BLaER1 treated with 17β-estradiol and CSF1 and Interleukin-3, amounts not matched to agents 10 nM and 100 nM (cell line): Measurements from ENCODE around the gene CACNA2D3.
"Not testable (repeated sequence)": the region's sequence is repeated elsewhere in the genome, so short reads cannot be mapped to it uniquely, and the experiment has no call there.

Experiments
- H3K27ac ChIP-seq, 11 experiments: shearing (Covaris generic); formaldehyde crosslinking; 2 replicates each; pipeline ENCODE4 v1.8.1; 2022
- H3K27me3 ChIP-seq, 11 experiments: shearing (Covaris generic); formaldehyde crosslinking; 2 replicates each; pipeline ENCODE4 v1.8.1; 2022
- H3K36me3 ChIP-seq, 11 experiments: shearing (Covaris generic); formaldehyde crosslinking; 2 replicates each; pipeline ENCODE4 v1.8.1; 2022
- H3K4me1 ChIP-seq, 10 experiments: shearing (Covaris generic); formaldehyde crosslinking; 2 replicates each; pipeline ENCODE4 v1.8.1; 2022
- H3K4me2 ChIP-seq, 11 experiments: shearing (Covaris generic); formaldehyde crosslinking; 2 replicates each; pipeline ENCODE4 v1.8.1; 2022
- H3K4me3 ChIP-seq, 10 experiments: shearing (Covaris generic); formaldehyde crosslinking; 2 replicates each; pipeline ENCODE4 v1.8.1; 2022
- H3K9ac ChIP-seq, 11 experiments: shearing (Covaris generic); formaldehyde crosslinking; 2 replicates each; pipeline ENCODE4 v1.8.1; 2022
- H3K9me3 ChIP-seq, 11 experiments: shearing (Covaris generic); formaldehyde crosslinking; replicated peaks in 1 of 11; 2 replicates each; pipeline ENCODE4 v1.8.1; 2022
- H4K20me1 ChIP-seq, 11 experiments: shearing (Covaris generic); formaldehyde crosslinking; 2 replicates each; pipeline ENCODE4 v1.8.1; 2022
- Cebpa-rat ChIP-seq, 11 experiments: shearing (Covaris generic); IDR thresholded peaks; 2 replicates each; pipeline ENCODE4 v1.8.1; 2022

CACNA2D3 gene

GRCh38 chr3:54964081-54964480 lies 841.7 kb downstream of the CACNA2D3 start:
- H3K27me3 ChIP-seq, result peaks cover 0 to 16% (median 0%) of the 10 kb centered on the region in 11 experiments; a peak in 1 of 22 replicates
- H4K20me1 ChIP-seq, result no peaks in the 10 kb centered on the region; a peak in 1 of 22 replicates
- H3K36me3 ChIP-seq, result no peaks in the 10 kb centered on the region
- no peak overlapping the region for H3K9ac ChIP-seq
- H3K4me3 ChIP-seq, result no peak overlapping the region
- peak overlapping the region in 10 of 11 experiments; percentile 1 to 74 (median 54); a peak in 17 of 22 replicates for H3K4me2 ChIP-seq
- TF ChIP-seq Cebpa-rat (IDR thresholded peaks at IDR 0.05), result no peak
- H3K27ac ChIP-seq, result peak overlapping the region in 1 of 11 experiments; percentile 12; a peak in 1 of 22 replicates
- H3K4me1 ChIP-seq, result peaks cover 19 to 59% (median 36%) of the 10 kb centered on the region in 10 experiments
- H3K9me3 ChIP-seq, result no peaks in the 10 kb centered on the region

DNA sequence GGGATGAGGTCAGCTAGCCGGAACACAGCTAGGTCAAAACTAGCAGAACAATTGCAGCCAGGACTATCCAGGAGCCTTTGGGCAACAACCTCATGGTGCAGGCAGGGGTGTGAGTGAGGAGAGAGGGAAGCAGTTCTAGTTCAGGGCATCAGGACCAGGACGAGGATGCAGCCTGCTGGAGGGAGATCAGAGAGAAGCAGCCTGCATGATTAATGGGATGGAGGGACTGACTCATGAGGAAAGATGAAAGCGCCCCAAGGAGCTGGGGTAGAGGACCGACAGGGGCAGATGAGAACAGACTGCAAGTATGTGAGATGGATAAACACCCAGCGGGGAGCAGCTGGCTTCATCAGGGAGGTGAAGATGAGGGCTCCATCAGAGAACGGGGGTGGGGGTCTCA lies 843.4 kb downstream of the CACNA2D3 start:
- H3K4me2 ChIP-seq, result peak overlapping the region in 5 of 11 experiments; percentile 10 to 82 (median 20); a peak in 3 of 22 replicates

GRCh38 chr3:54966979-54967378 lies 844.6 kb downstream of the CACNA2D3 start:
- H3K27me3 ChIP-seq, result peaks cover 0 to 16% (median 0%) of the 10 kb centered on the region in 11 experiments; a peak in 1 of 22 replicates
- H3K4me1 ChIP-seq, result peaks cover 19 to 69% (median 36%) of the 10 kb centered on the region in 10 experiments
- TF ChIP-seq Cebpa-rat (IDR thresholded peaks at IDR 0.05), result no peak
- no peak overlapping the region for H3K27ac ChIP-seq
- H3K9me3 ChIP-seq, result no peaks in the 10 kb centered on the region
- H3K4me2 ChIP-seq, result peak overlapping the region; percentile 55 to 82 (median 63)
- no peaks in the 10 kb centered on the region for H3K36me3 ChIP-seq
- H3K9ac ChIP-seq, result no peak overlapping the region
- no peaks in the 10 kb centered on the region; a peak in 1 of 22 replicates for H4K20me1 ChIP-seq
- no peak overlapping the region for H3K4me3 ChIP-seq

More for the DNA sequence above, 843.4 kb downstream of the CACNA2D3 start:
- Histone ChIP-seq H3K27ac (no peak overlapping the region), H3K4me1 (peaks cover 19 to 62% (median 36%) of the 10 kb centered on the region in 10 experiments), H4K20me1 (no peaks in the 10 kb centered on the region; a peak in 1 of 22 replicates), H3K4me3 (no peak overlapping the region), H3K9ac (no peak overlapping the region), H3K9me3 (no peaks in the 10 kb centered on the region), H3K27me3 (peaks cover 0 to 16% (median 0%) of the 10 kb centered on the region in 11 experiments; a peak in 1 of 22 replicates), H3K36me3 (no peaks in the 10 kb centered on the region)
- no peak for TF ChIP-seq Cebpa-rat (IDR thresholded peaks at IDR 0.05)

DNA sequence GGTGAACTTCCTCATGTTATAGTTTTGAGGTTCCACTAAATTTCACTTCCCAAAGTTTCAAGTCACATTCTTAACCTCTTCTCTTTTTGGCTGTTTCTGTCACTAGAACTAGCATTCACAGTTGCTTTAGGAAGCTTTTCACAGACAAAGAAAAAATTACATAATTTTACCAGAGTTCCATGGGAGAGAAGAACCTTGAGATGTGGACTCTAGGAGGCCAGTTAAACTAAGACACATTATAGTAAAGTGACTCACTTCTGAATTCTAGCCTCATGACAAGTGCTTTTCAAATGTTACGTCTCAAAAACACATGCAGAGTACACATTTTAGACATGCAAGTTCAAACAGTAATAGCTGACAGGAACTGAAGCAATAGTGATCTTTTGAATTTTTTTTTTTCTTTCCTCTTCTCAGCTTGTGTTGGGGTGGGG lies 845.4 kb downstream of the CACNA2D3 start:
- no peak for TF ChIP-seq Cebpa-rat (IDR thresholded peaks at IDR 0.05)

GRCh38 chr3:54968546-54969172 lies 846.3 kb downstream of the CACNA2D3 start:
- Histone ChIP-seq H3K9ac (peak overlapping the region in 1 of 11 experiments; percentile 16; a peak in 1 of 22 replicates), H3K4me2 (peak overlapping the region in 7 of 11 experiments; percentile 55 to 82 (median 70); a peak in 13 of 22 replicates), H3K27ac (no peak overlapping the region)

More for the DNA sequence above, 845.4 kb downstream of the CACNA2D3 start:
- Histone ChIP-seq H3K36me3 (no peaks in the 10 kb centered on the region), H3K27me3 (peaks cover 0 to 16% (median 0%) of the 10 kb centered on the region in 11 experiments; a peak in 1 of 22 replicates), H3K9ac (peak overlapping the region in 1 of 11 experiments; percentile 16; a peak in 1 of 22 replicates), H3K4me2 (peak overlapping the region; percentile 55 to 82 (median 63)), H3K27ac (peak overlapping the region in 2 of 11 experiments; percentile 23; a peak in 3 of 22 replicates), H3K4me3 (no peak overlapping the region), H4K20me1 (no peaks in the 10 kb centered on the region; a peak in 1 of 22 replicates), H3K4me1 (peaks cover 19 to 69% (median 36%) of the 10 kb centered on the region in 10 experiments), H3K9me3 (no peaks in the 10 kb centered on the region)

DNA sequence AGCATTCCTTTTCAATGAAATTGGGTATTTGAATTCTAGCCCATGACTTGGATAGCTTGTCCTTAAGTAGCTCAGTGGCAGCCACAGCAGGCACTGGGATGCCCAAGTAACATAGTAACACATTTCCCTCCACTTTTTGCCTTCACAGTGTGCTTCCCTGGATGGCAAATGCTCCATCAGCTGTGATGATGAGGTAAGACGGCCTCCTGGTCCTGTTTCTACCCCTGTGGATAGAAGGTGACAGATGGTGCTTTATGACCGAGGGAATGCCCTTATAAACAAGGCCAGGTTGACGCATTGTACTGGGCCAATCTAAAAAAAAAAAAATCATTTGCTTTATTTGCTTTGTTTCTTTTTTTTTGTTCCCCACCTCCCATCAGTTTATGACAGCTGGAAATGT lies 847.3 kb downstream of the CACNA2D3 start:
- no peak for TF ChIP-seq Cebpa-rat (IDR thresholded peaks at IDR 0.05)

More at GRCh38 chr3:54968546-54969172, 846.3 kb downstream of the CACNA2D3 start:
- peaks cover 0 to 16% (median 0%) of the 10 kb centered on the region in 11 experiments; a peak in 1 of 22 replicates for H3K27me3 ChIP-seq
- H4K20me1 ChIP-seq, result no peaks in the 10 kb centered on the region; a peak in 1 of 22 replicates
- no peak for TF ChIP-seq Cebpa-rat (IDR thresholded peaks at IDR 0.05)
- H3K36me3 ChIP-seq, result no peaks in the 10 kb centered on the region
- H3K4me3 ChIP-seq, result no peak overlapping the region
- peaks cover 19 to 63% (median 33%) of the 10 kb centered on the region in 10 experiments for H3K4me1 ChIP-seq
- no peaks in the 10 kb centered on the region for H3K9me3 ChIP-seq

GRCh38 chr3:54970895-54971294 lies 848.5 kb downstream of the CACNA2D3 start:
- Histone ChIP-seq H3K36me3 (no peaks in the 10 kb centered on the region), H3K27ac (no peak overlapping the region), H3K4me3 (no peak overlapping the region), H3K9me3 (no peaks in the 10 kb centered on the region), H4K20me1 (no peaks in the 10 kb centered on the region; a peak in 1 of 22 replicates), H3K27me3 (peaks cover 0 to 15% (median 0%) of the 10 kb centered on the region in 11 experiments; a peak in 1 of 22 replicates), H3K4me1 (peaks cover 18 to 41% (median 29%) of the 10 kb centered on the region in 10 experiments), H3K9ac (no peak overlapping the region), H3K4me2 (peak overlapping the region in 3 of 11 experiments; percentile 57 to 75 (median 67); a peak in 6 of 22 replicates)
- TF ChIP-seq Cebpa-rat (IDR thresholded peaks at IDR 0.05), result no peak

More for the DNA sequence above, 847.3 kb downstream of the CACNA2D3 start:
- H3K9ac ChIP-seq, result no peak overlapping the region
- no peak overlapping the region for H3K4me2 ChIP-seq
- H4K20me1 ChIP-seq, result no peaks in the 10 kb centered on the region; a peak in 1 of 22 replicates
- H3K9me3 ChIP-seq, result no peaks in the 10 kb centered on the region
- H3K4me3 ChIP-seq, result no peak overlapping the region
- H3K27ac ChIP-seq, result no peak overlapping the region
- H3K27me3 ChIP-seq, result peaks cover 0 to 16% (median 0%) of the 10 kb centered on the region in 11 experiments; a peak in 1 of 22 replicates
- H3K36me3 ChIP-seq, result no peaks in the 10 kb centered on the region
- peaks cover 17 to 53% (median 27%) of the 10 kb centered on the region in 10 experiments for H3K4me1 ChIP-seq

DNA sequence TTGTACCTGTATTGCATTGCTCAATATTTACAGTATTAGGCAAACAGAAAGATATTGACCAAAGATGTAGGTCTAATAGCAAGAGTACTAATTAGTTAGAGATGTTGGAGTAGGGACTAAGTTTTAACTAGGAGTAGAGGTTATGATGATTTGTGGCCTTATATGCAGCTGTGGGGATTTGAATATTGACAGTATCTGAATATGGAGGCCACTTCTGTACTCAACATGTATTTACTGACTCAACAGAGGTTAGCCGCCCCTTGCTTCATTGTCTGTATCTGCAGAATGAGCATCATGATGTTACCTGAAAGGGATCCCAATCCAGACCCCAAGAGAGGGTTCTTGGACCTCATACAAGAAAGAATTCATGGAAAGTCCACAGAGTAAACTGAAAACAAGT lies 855.1 kb downstream of the CACNA2D3 start:
- peaks cover 0 to 6% (median 0%) of the 10 kb centered on the region in 10 experiments; a peak in 3 of 20 replicates for H3K4me1 ChIP-seq
- no peaks in the 10 kb centered on the region for H3K36me3 ChIP-seq
- no peaks in the 10 kb centered on the region for H4K20me1 ChIP-seq
- H3K9me3 ChIP-seq, result peaks cover 0 to 10% (median 8%) of the 10 kb centered on the region in 11 experiments; a peak in 8 of 22 replicates
- no peak overlapping the region for H3K4me3 ChIP-seq
- no peaks in the 10 kb centered on the region for H3K27me3 ChIP-seq
- no peak overlapping the region for H3K4me2 ChIP-seq
- H3K27ac ChIP-seq, result no peak overlapping the region
- no peak for TF ChIP-seq Cebpa-rat (IDR thresholded peaks at IDR 0.05)
- no peak overlapping the region for H3K9ac ChIP-seq

DNA sequence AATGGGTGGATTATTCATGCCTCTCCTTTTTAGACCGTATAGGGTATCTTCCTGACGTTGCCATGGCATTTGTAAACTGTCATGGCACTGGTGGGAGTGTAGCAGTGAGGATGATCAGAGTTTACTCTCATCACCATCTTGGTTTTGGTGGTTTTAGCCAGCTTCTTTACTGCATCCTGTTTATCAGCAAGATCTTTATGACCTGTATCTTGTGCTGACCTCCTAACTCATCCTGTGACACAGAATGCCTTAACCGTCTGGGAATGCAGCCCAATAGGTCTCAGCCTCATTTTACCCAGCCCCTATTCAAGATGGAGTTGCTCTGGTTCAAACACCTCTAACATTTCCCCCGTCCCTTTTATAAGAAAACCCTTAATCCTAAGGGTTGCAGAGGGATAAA lies 855.6 kb downstream of the CACNA2D3 start:
- not testable (repeated sequence) for H3K4me2 ChIP-seq, H4K20me1 ChIP-seq, H3K4me1 ChIP-seq, H3K27me3 ChIP-seq, H3K27ac ChIP-seq, H3K4me3 ChIP-seq, H3K36me3 ChIP-seq, H3K9ac ChIP-seq
- peaks cover 0 to 10% (median 8%) of the 10 kb centered on the region in 11 experiments; a peak in 8 of 22 replicates for H3K9me3 ChIP-seq
